ENCODE results near the gene UBE3B.

Gene UBE3B

GRCh38 chr12:109558374-109559199, 81.2 kb downstream of the UBE3B start:
- Histone ChIP-seq H3K79me2 (ENCODE audit: control insufficient read depth, low read length) (no peaks in the 10 kb centered on the region), H3K4me3 (ENCODE audit: low read length) (no peak overlapping the region), H3K27me3 (ENCODE audit: control insufficient read depth, low read length) (no peaks in the 10 kb centered on the region), H3K9me3 (ENCODE audit: control insufficient read depth, insufficient read depth, low read length) (peaks cover 7% of the 10 kb centered on the region; the same call in 1 of the 2 replicates), H3K4me2 (ENCODE audit: low read length) (no peak overlapping the region), H4K20me1 (ENCODE audit: control insufficient read depth, insufficient read depth, low read depth, low read length) (no peaks in the 10 kb centered on the region), H3K36me3 (ENCODE audit: control insufficient read depth, low read length) (peaks cover 24% of the 10 kb centered on the region), H3F3A (ENCODE audit: control insufficient read depth, insufficient read depth) (no peaks in the 10 kb centered on the region), H3K4me1 (ENCODE audit: control insufficient read depth, low read length) (no peaks in the 10 kb centered on the region), H3K27ac (ENCODE audit: low read depth, low read length) (no peak overlapping the region), H3K9me2 (replicated peaks; ENCODE audit: control insufficient read depth, low read length) (no peaks in the 10 kb centered on the region)
- TF ChIP-seq EZH2phosphoT487 (IDR thresholded peaks at IDR 0.05; ENCODE audit: borderline replicate concordance, low read length) (no peak), CTCF (IDR thresholded peaks at IDR 0.05; ENCODE audit: low read depth, low read length, poor library complexity, severe bottlenecking) (no peak)

DNA sequence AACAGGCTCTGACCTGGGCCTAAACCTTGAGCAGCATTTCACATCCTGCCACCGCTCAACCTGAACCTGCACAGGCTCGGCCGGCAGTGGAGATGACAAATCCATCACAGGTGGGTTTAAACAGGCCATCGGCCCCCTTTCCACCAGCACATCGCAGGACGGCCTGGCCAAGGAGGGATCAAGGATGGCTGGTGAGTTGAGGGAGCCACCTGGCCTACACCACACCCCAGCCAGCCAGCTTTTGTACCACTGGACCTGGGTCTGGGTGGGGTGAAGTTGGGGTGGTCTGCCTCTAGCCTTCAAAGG, 81.7 kb downstream of the UBE3B start:
- no peaks in the 10 kb centered on the region for H3K79me2 ChIP-seq (ENCODE audit: control insufficient read depth, low read length)
- no peaks in the 10 kb centered on the region for H3K9me2 ChIP-seq (replicated peaks; ENCODE audit: control insufficient read depth, low read length)
- no peak for TF ChIP-seq CTCF (IDR thresholded peaks at IDR 0.05; ENCODE audit: low read depth, low read length, poor library complexity, severe bottlenecking)
- TF ChIP-seq EZH2phosphoT487 (IDR thresholded peaks at IDR 0.05; ENCODE audit: borderline replicate concordance, low read length) = no peak

GRCh38 chr12:109559601-109560000, 82.2 kb downstream of the UBE3B start:
- Histone ChIP-seq H3K4me1 (ENCODE audit: control insufficient read depth, low read length) (no peaks in the 10 kb centered on the region), H3K4me3 (ENCODE audit: low read length) (no peak overlapping the region), H3K9me2 (replicated peaks; ENCODE audit: control insufficient read depth, low read length) (no peaks in the 10 kb centered on the region), H3K4me2 (ENCODE audit: low read length) (no peak overlapping the region), H3K27me3 (ENCODE audit: control insufficient read depth, low read length) (no peaks in the 10 kb centered on the region), H3K9me3 (ENCODE audit: control insufficient read depth, insufficient read depth, low read length) (peaks cover 7% of the 10 kb centered on the region; the same call in 1 of the 2 replicates), H3F3A (ENCODE audit: control insufficient read depth, insufficient read depth) (no peaks in the 10 kb centered on the region), H3K27ac (ENCODE audit: low read depth, low read length) (no peak overlapping the region), H3K79me2 (ENCODE audit: control insufficient read depth, low read length) (no peaks in the 10 kb centered on the region), H3K36me3 (ENCODE audit: control insufficient read depth, low read length) (peaks cover 34% of the 10 kb centered on the region), H4K20me1 (ENCODE audit: control insufficient read depth, insufficient read depth, low read depth, low read length) (no peaks in the 10 kb centered on the region)
- TF ChIP-seq EZH2phosphoT487 (IDR thresholded peaks at IDR 0.05; ENCODE audit: borderline replicate concordance, low read length) (no peak), CTCF (IDR thresholded peaks at IDR 0.05; ENCODE audit: low read depth, low read length, poor library complexity, severe bottlenecking) (no peak)

More for the DNA sequence above, 81.7 kb downstream of the UBE3B start:
- H3K27me3 ChIP-seq (ENCODE audit: control insufficient read depth, low read length) = no peaks in the 10 kb centered on the region
- H3F3A ChIP-seq (ENCODE audit: control insufficient read depth, insufficient read depth) = no peaks in the 10 kb centered on the region
- peaks cover 7% of the 10 kb centered on the region; the same call in 1 of the 2 replicates for H3K9me3 ChIP-seq (ENCODE audit: control insufficient read depth, insufficient read depth, low read length)
- no peak overlapping the region for H3K4me2 ChIP-seq (ENCODE audit: low read length)
- no peaks in the 10 kb centered on the region for H4K20me1 ChIP-seq (ENCODE audit: control insufficient read depth, insufficient read depth, low read depth, low read length)
- no peak overlapping the region for H3K27ac ChIP-seq (ENCODE audit: low read depth, low read length)
- peaks cover 29% of the 10 kb centered on the region for H3K36me3 ChIP-seq (ENCODE audit: control insufficient read depth, low read length)
- H3K4me1 ChIP-seq (ENCODE audit: control insufficient read depth, low read length) = no peaks in the 10 kb centered on the region
- H3K4me3 ChIP-seq (ENCODE audit: low read length) = no peak overlapping the region

All from DOHH2 (cell line).